ELR (cell line): Measurements from ENCODE around the gene RTTN.
"Not testable (repeated sequence)": the region's sequence is repeated elsewhere in the genome, so short reads cannot be mapped to it uniquely, and the experiment has no call there.

Source experiments
- DNase-seq: peaks from one replicate; pipeline ENCODE4 v3.0.0-alpha.2; 2015; ENCODE audit warnings: low read depth

Gene RTTN

GRCh38 chr18:69975294-69975693, 230.2 kb downstream of the RTTN start:
- DNase-seq, result not testable (repeated sequence)

GRCh38 chr18:69974365-69974764, 231.1 kb downstream of the RTTN start:
- DNase-seq, result peak; percentile 73

DNA sequence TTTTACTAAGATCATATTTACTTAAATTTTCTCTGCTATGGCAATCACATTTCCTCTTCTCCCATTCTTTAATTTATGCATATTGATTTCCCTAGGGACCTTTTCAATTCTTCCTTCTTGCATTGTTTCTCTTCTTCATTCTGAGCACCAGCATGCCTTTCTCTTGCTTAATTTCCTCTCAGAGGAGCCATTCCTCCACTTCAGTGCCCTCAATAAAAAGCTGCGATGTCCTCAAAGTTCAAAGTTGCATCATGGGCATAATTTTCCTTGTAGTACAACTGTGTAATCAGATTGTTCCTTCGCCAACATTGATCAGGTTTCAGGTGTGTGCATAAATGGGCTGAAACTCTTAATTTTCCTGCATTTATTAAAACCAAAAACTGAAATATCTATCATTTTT, 236.0 kb downstream of the RTTN start:
- no peak for DNase-seq

DNA sequence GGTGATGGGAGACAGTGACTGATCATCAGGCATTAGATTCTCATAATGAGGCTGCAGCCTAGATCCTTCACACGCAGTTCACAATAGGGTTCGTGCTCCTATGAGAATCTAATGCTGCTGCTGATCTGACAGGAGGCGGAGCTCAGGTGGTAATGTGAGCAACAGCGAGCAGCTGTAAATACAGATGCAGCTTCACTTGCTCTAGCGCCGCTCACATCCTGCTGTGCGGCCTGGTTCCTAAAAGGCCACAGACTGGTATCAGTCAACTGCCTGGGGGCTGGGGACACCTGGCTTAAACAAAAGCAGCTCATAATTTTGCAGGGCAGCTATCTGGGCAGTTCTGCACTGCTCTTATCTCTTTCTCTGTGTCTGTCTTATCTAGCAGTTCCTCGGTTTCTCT, 237.4 kb downstream of the RTTN start:
- no peak for DNase-seq

DNA sequence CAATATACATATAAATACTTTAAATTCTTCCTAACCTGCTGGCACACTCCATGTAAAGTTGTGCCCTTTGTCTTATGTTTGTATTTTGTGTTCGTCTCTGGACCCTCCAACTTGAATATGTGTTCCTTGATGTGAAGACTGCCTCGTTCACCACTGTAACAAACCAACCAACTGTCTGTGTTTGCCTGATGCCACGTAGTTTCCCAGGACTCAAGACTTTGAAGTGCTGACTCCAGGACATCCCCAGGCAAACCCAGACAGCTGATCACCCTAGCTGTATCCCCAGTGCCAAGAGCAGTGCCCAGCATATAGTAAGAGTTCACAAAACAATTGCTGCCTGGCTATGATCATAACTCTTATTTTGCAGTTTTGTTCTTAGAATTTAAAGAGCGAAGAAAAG, 242.3 kb downstream of the RTTN start:
- no peak for DNase-seq

DNA sequence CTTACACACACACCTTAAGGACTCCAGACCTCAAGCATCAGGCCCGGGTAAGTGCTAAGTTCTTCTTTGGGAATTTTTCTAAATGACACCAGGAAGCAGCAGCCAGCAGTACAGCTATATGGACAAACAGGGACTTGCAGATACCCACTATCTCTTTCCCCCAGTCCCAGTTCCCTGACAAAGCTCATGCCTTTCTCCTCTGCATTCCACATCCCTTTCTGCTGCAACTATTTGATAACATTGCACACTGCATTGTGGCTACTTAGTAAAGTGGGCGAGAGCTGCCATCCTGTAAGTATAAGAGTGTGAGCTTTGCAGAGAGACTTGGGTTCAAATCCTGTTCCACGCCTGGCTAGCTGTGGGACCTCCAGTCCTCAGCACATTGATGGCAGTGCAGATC, 243.8 kb downstream of the RTTN start:
- DNase-seq, result no peak

DNA sequence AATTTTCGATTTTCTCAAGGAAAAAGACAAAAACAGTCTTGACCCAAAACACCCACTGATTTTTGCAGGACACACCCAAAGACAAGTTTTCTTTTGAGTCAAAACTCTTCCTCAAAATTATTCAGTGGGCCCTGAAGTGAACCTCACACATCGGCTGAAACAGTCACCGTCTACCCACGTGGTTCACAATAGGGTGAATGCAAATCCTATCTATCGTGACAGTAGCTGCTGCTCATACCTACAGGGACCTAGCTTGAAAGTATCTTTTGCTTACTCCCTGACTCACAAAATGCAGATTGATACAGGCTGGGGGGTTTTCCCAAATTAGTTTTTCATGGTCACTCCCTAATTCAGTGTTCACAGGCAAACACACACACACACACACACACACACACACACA, 247.1 kb downstream of the RTTN start:
- DNase-seq, result no peak

DNA sequence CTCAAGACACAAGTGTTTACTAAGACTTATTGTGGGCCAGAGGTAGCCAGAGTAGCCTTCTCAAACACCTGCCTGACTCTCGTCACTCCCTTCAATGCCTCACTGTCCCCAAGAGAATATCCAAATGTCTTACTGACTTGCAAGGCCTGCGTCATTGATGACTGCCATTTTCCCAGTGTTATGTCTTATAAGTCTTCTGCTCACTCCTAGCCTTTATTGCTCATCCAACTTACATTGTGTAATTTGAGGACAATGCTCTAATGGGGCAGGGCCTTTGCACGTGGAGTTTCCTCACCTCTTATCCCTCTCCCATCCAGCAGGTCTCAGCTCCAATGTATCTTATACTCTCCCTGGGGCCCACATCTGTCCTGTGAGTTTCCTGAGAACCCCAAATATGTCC, 247.7 kb downstream of the RTTN start:
- DNase-seq, result no peak

DNA sequence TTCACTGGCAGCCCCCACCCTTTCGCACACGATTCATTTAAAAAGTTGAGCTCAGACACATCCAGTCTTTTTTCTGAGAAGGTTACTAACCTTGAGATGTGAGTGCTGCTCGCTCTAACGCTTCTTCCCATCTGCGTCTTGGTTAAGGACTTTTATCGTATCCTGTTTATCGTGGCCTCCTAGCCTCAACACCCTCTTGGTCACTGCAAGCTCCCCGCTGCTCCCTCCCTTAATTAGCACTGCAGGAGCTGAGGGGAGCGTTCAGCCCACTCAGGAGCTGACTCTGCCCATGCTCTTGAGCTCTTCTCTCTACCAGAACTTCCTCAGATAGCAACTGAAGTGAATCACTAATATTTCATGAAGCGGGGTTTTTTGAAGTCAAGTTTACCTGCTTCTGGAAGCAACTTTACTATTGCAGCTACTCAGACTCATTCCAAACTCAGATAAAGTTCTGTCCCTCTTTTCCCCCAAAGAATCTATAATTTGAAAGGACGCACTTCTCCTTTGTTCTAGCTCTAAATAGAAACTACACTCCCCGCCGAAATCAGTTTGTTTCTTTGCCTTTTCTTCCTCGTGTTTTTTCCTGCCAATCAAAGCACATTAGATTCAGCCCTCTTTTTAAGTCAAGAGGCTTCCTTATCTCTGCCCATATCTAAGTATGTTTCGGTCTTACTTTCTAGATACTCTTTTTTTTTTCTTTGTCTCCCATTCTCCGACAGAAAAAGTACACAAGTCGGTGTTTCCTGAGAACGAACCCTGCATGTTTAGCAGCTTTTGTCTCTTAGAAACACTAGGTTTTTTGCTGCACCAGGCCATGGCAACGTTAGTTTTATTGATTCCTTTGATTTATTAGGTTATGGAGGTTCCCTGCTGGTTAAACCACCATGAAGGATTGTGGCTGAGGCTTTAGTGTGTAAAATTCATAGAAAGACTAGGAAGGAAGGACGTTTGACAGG, 248.5 kb downstream of the RTTN start:
- no peak for DNase-seq

DNA sequence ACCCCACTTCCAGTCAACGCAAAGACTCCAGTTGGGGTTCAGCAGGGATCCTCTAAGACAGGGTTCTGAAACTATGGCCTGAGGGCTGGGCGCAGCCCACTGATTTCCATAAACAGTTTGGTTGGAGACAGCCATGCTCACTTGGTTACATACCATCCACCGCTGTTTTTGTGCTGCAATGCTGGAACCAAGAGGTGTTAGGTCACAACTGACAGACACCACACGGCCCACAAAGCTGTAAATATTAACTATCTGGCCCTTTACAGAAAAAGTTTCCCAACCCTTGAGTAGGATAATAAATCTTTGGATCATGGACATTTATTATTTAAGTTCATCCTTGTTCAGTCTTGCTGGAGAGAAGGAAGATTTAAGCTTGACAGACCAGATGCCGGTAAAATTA, 249.4 kb downstream of the RTTN start:
- no peak for DNase-seq

GRCh38 chr18:69954719-69955480, 250.6 kb downstream of the RTTN start:
- DNase-seq, result no peak

DNA sequence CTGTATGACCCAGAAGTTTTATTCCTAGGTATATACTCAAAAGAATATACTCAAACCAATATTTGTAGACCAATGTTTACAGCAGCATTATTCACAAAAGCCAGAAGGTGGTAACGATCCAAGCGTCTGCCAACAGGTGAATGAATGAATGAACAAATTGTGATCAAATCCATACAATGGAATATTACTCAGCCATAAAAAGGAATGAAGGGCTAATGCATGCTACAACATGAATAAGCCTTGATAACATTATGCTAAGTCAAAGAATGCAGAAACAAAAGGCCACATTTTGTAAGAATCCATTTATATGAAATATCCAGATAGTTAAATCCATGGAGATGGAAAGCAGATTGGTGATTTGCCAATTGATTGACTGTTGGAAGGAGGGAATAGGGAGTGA, 252.3 kb downstream of the RTTN start:
- no peak for DNase-seq
